HG03342 (cell line): ENCODE results near the gene PLCB4.

ENCODE experiments used
- ATAC-seq: cut with Tn5 transposase; IDR thresholded peaks from one replicate; pipeline ENCODE4 v1.9.1; 2021; ENCODE audit warnings: mild to moderate bottlenecking, moderate library complexity; ENCODE audit not compliant: unreplicated experiment

PLCB4 gene

GRCh38 chr20:9212735-9213134 lies 143.8 kb downstream of the PLCB4 start:
- ATAC-seq, result no peak

GRCh38 chr20:9214685-9215084 lies 145.8 kb downstream of the PLCB4 start:
- ATAC-seq, result no peak

DNA sequence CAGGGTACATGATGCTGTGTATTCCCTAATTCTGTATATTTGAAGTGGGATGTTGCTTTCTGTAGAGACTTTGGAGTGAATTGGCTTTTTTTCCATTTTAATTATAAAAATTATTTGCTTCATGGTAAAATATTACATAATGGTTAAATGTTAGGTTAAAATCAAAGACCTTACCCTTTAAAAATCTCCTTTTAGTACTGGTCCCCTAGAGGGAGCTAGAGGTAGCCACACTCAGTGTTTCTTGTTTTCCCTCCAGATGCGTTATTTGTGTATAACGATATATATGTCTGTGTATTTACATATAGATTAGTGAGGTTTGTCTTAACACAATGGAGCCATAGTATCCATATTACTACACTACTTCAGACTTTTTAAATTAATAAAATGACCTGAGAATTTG lies 146.7 kb downstream of the PLCB4 start:
- no peak for ATAC-seq

DNA sequence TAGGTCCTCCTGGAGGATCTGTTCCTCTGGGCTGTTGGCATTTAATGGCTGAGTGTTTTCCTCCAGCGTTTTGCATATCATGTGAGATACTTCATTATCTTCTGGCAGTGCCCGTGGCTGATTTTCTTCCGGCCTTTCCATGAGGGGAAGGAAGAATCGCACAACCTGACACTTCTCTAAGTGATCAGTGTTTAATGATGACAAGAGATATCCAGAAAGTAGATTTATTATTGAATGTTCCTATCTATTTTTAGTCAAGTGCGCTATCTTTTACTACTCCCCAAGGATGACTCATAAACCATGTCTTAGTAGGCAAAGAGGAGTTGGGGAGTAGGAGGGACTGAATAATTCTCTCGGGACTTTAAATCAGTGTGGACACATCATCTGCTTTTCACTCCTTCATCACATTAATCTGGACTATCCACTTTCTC lies 149.7 kb downstream of the PLCB4 start:
- ATAC-seq, result no peak

DNA sequence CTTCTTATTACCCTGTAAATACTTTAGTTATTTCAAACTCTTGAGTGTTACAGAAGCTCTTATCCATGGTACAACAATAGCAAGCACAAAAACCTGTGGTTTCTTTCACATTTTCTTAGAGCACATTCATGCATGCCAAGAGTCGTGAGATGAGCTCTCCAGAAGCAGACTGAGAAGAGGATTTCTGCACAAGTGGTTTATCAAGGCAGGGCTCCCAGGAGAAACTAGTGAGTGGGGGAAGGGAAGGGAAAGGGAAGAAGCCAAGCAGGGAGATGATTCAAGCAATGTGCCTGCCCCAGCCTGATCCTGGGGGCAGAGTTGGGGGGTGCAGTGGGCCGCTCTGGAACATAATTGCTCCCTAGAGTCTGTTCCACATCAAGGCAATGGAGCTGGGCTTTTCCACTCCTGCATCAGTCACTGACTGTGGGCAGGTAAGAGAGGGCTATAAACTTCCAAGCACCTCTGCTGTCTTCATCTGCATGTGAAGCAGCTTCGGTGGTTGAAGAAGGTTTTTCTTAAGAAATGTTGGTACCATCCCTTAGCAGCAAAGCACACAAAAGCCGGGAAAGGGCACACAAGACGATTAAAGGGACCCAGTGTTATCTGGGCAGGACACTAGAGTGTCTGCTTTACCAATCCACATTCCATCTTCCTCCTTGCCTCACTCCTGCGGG lies 152.1 kb downstream of the PLCB4 start:
- no peak for ATAC-seq

DNA sequence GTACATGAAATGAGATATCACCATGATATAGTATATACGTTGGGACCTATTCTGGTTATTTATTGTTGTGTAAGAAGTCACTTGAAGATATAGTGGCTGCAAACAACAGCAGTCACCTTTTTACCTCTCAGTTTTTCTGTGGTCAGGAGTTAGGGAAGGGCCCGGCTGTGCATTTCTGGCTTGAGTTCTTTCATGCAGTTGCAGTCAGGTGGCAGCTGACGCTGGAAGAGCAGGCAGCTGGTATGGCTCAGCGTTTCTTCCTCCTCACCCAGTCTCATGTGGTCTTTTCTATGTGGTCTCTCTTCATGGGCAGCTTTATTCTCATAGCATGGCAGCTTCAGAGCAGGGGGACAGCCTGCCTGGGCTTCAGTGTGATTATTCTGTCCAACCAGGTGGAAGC lies 154.4 kb downstream of the PLCB4 start:
- no peak for ATAC-seq

GRCh38 chr20:9225879-9226278 lies 157.0 kb downstream of the PLCB4 start:
- no peak for ATAC-seq

- no peak for ATAC-seq
Measured at GRCh38 chr20:9227896-9228615, 159.2 kb downstream of the PLCB4 start.

DNA sequence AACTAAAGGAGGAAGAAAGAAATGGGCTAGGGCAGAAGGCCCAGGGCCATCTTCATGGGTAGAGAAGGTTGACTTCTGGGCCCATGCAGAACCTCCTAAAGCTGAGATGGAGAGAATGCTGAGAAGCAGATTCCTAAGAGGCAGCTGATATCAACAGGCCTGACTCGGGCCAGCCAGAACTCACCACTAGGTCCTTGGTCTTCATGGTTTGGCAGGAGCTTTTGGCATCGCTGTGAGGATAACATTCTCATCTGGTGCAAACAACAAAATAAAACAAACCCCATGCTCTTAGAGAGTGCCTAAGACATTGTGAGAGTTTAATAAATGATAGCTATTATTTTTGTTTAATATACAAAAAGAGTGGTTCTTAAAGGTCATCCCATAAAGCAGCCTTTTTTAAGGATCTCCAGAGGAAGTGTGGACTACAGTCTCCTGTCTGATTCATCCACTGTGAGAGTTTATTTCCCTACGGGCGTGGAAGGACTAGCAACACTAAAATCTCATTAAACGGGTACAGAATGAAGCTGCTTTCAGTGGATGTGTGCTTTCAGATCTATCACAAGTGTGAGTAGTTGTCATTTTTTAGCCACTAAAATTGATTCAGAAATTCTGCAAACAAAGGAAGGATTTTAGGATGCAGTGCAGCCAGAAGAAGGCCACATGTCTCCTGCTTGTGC lies 160.0 kb downstream of the PLCB4 start:
- no peak for ATAC-seq

- ATAC-seq, result no peak
Measured at GRCh38 chr20:9230406-9230805, 161.5 kb downstream of the PLCB4 start.

GRCh38 chr20:9233804-9234203 lies 164.9 kb downstream of the PLCB4 start:
- ATAC-seq, result no peak

- ATAC-seq, result no peak
Measured at GRCh38 chr20:9235518-9235917, 166.6 kb downstream of the PLCB4 start.

DNA sequence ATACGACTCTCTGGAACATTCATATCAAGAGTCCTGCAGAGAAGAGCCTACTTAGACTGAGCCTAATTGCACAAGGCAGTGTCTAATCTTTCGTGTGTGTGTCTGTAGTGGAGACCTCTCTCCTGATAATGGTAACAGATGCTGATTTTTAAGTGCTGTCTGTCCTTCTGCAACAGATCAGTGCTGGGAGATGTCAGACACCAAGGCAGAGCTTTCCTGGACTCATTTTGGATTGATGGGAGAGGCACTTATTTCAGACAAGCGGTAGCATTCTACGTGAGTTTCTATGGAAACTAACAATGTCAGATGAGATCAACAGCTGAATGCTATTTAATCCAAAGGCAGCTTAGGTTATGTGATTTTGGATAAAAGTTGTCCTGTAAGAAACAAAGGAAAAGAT lies 167.6 kb downstream of the PLCB4 start:
- ATAC-seq, result no peak

DNA sequence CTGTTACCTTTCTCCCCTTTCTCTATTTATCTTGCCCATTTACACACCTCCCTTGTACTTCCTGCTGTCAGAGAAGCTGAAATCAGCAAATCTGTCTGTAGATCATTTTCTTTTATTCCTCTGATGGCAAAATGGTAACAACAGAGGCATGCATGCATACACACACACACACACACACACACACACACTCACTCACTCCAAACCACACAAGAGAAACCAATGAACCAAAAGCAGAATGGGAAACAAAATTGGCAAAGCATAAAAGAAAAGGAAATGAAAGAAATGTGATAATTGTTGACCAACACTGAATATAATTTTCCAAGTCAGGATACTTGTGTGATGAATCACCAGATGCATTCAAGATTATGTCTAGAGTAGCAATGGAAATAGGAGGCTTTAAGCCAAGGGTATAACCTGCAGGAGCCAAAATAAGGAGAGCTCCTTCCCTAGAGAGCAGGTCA lies 172.4 kb downstream of the PLCB4 start:
- ATAC-seq, result no peak

GRCh38 chr20:9241721-9242427 lies 173.0 kb downstream of the PLCB4 start:
- no peak for ATAC-seq

DNA sequence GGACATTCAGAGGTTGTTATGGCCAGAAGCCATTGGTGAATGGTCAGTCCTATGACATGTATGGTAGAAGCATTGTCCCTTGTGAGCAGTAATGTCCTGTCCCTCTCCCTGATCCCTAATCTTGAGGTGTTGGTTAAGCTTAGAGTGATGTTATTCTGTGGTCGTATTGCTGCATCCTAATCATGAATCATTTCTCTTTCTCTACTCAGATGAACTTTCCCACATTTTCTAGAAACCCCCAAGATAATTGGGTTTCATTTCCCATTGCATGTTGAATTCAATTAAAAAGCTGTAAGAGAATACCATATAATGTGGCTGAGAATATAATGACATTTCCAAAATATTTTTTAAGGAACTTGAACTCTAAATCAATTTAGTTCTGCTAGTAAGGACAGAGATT lies 175.1 kb downstream of the PLCB4 start:
- ATAC-seq, result no peak

- ATAC-seq, result no peak
Measured at GRCh38 chr20:9244811-9245210, 175.9 kb downstream of the PLCB4 start.

DNA sequence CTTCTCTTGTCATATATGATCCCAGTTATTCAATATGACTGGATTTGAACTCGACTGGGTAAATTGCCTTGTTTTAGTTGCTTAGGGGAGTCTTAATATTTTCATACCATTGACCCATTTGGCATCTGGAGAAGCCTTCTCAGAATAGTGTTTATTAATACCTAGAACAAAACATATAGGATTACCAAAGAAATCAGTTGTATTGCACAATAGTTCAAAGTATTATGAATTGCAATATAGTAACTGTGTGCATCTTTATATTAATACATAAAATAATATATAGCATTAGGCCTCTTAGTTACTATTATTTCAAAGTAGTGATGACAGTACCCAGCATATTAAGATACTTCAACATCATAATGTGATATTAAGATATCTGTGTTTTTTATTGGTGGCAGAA lies 177.8 kb downstream of the PLCB4 start:
- no peak for ATAC-seq

GRCh38 chr20:9250511-9250910 lies 181.6 kb downstream of the PLCB4 start:
- ATAC-seq, result no peak

GRCh38 chr20:9253006-9253539 lies 184.2 kb downstream of the PLCB4 start:
- ATAC-seq, result no peak

GRCh38 chr20:9255171-9255570 lies 186.3 kb downstream of the PLCB4 start:
- ATAC-seq, result no peak
